Mammary epithelial cell (primary cell): ENCODE results near the gene NBEAL2.

ENCODE experiments used
- EZH2 ChIP-seq: IDR thresholded peaks from 2 replicates; pipeline ENCODE4 v1.6.1; 2012; ENCODE audit warnings: low read length, inconsistent platforms, borderline replicate concordance
- TF ChIP-seq, protein P1 (sequence below), 2 donors: IDR thresholded peaks in 1 of 2; conservative IDR thresholded peaks in 1 of 2; 2 replicates each; pipeline ENCODE4 v1.5.1; 2011 to 2012; ENCODE audit warnings: inconsistent platforms in 2 of 2, low read length in 2 of 2, mild to moderate bottlenecking in 2 of 2, control low read depth in 1 of 2, low read depth in 1 of 2; ENCODE audit not compliant: insufficient read depth in 1 of 2; ENCODE audit errors: extremely low read depth in 1 of 2

DNA sequence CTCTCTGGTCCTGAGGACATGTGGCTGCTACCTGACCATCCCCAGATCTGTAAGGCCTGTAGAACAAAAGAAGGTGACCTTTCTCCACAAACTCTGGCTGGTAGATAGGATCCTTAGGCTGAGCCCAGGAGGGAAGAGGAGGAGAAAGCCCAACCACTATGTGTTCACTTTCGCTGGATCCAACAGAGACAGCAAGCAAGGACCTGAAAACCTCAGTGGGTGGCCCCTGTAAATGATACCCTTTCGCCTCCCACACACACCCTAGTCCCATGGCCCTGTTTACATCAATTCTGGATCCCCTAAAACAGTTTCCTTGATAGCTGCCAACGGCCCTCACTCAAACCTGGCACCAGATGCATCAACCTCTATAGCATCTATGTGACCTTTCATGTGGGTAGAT is 25.3 kb upstream of the NBEAL2 start:
- TF ChIP-seq, protein P1, sequence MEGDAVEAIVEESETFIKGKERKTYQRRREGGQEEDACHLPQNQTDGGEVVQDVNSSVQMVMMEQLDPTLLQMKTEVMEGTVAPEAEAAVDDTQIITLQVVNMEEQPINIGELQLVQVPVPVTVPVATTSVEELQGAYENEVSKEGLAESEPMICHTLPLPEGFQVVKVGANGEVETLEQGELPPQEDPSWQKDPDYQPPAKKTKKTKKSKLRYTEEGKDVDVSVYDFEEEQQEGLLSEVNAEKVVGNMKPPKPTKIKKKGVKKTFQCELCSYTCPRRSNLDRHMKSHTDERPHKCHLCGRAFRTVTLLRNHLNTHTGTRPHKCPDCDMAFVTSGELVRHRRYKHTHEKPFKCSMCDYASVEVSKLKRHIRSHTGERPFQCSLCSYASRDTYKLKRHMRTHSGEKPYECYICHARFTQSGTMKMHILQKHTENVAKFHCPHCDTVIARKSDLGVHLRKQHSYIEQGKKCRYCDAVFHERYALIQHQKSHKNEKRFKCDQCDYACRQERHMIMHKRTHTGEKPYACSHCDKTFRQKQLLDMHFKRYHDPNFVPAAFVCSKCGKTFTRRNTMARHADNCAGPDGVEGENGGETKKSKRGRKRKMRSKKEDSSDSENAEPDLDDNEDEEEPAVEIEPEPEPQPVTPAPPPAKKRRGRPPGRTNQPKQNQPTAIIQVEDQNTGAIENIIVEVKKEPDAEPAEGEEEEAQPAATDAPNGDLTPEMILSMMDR (conservative IDR thresholded peaks at IDR 0.05 in 1 of 2, IDR thresholded peaks at IDR 0.05 in 1 of 2; ENCODE audit: extremely low read depth in 1 of 2, insufficient read depth in 1 of 2, low read depth in 1 of 2, low read length in 2 of 2), result no peak
- no peak for TF ChIP-seq EZH2
